Ascending aorta (tissue), 2 donors: ENCODE measurements around the gene FANCC. TPM values are rescaled to one million over a fixed set of nuclear protein-coding genes. Genes with fewer than 3 reads are reported as not detected.
"Not testable (repeated sequence)": the region's sequence is repeated elsewhere in the genome, so short reads cannot be mapped to it uniquely, and the experiment has no call there.

Source experiments
- DNase-seq, 2 donors: peaks; one replicate each; pipeline ENCODE4 v3.0.0-alpha.2; 2019; ENCODE audit warnings: low spot score in 2 of 2
- H3K27ac ChIP-seq, 2 donors: fragments of 200-600 bp; sonication (generic); one replicate each; pipeline ENCODE4 v1.5.1; 2016 to 2017; ENCODE audit warnings: mild to moderate bottlenecking in 1 of 2
- H3K27me3 ChIP-seq: fragments of 200-600 bp; sonication (generic); one replicate; pipeline ENCODE4 v1.5.1; 2017
- H3K36me3 ChIP-seq, 2 donors: fragments of 200-600 bp; sonication (generic); one replicate each; pipeline ENCODE4 v1.5.1; 2016
- H3K4me1 ChIP-seq, 2 donors: fragments of 200-600 bp; sonication (generic); one replicate each; pipeline ENCODE4 v1.5.1; 2016 to 2017; ENCODE audit warnings: mild to moderate bottlenecking in 1 of 2
- H3K4me3 ChIP-seq, 2 donors: fragments of 200-600 bp; sonication (generic); one replicate each; pipeline ENCODE4 v1.5.1; 2016 to 2017; ENCODE audit warnings: mild to moderate bottlenecking in 1 of 2
- H3K9me3 ChIP-seq, 2 donors: fragments of 200-600 bp; sonication (generic); one replicate each; pipeline ENCODE4 v1.5.1; 2016
- intact Hi-C: fragments of 100-400 bp; cut with DNase I; formaldehyde crosslinking; loops from one replicate; pipeline ENCODE4 v1.15.1; 2023
- total RNA-seq: library from RNA; depleted of rRNA; stranded (reverse); fragments of >200 nt; gene quantifications from one replicate; pipeline ENCODE4 v1.1.0, GENCODE V29; 2016
- TF ChIP-seq, protein P1 (sequence below), 3 experiments: fragments of 200-600 bp in 2 of 3; fragments of 450-650 bp in 1 of 3; sonication (generic) in 2 of 3; IDR thresholded peaks; one replicate each; pipeline ENCODE4 v1.5.1; 2016 to 2019; ENCODE audit warnings: antibody characterized with exemption in 3 of 3, mild to moderate bottlenecking in 1 of 3, moderate library complexity in 1 of 3

The FANCC gene
- total RNA-seq, 1 donor from 2014 or later, result 0.64 TPM

DNA sequence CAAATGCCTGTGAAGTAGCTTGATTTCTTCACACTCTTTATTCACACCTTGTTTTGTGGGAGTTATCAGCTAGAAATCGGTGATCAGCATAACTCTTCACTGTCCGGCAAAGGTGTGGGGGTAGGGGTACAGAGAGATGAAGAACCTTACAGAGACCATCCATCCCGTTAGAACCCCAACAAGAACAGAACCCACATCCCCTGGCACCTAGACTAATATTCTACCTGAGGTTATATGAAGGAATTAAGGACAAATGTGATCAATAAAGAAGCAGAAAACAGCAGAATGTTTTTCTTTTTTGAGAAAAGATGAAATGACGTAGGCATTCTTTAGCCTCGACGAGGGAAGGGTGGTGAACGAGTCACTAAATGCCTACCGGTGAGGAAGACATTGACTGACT, 44.7 kb downstream of the FANCC start:
- H3K4me3 ChIP-seq, result no peak overlapping the region
- DNase-seq, result no peak
- intact Hi-C loops, result no loop called here
- H3K9me3 ChIP-seq, result no peaks in the 10 kb centered on the region
- no peak overlapping the region for H3K27ac ChIP-seq
- H3K27me3 ChIP-seq, result no peaks in the 10 kb centered on the region
- TF ChIP-seq, protein P1, sequence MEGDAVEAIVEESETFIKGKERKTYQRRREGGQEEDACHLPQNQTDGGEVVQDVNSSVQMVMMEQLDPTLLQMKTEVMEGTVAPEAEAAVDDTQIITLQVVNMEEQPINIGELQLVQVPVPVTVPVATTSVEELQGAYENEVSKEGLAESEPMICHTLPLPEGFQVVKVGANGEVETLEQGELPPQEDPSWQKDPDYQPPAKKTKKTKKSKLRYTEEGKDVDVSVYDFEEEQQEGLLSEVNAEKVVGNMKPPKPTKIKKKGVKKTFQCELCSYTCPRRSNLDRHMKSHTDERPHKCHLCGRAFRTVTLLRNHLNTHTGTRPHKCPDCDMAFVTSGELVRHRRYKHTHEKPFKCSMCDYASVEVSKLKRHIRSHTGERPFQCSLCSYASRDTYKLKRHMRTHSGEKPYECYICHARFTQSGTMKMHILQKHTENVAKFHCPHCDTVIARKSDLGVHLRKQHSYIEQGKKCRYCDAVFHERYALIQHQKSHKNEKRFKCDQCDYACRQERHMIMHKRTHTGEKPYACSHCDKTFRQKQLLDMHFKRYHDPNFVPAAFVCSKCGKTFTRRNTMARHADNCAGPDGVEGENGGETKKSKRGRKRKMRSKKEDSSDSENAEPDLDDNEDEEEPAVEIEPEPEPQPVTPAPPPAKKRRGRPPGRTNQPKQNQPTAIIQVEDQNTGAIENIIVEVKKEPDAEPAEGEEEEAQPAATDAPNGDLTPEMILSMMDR (IDR thresholded peaks at IDR 0.05), result no peak
- no peaks in the 10 kb centered on the region for H3K4me1 ChIP-seq
- H3K36me3 ChIP-seq, result no peaks in the 10 kb centered on the region

DNA sequence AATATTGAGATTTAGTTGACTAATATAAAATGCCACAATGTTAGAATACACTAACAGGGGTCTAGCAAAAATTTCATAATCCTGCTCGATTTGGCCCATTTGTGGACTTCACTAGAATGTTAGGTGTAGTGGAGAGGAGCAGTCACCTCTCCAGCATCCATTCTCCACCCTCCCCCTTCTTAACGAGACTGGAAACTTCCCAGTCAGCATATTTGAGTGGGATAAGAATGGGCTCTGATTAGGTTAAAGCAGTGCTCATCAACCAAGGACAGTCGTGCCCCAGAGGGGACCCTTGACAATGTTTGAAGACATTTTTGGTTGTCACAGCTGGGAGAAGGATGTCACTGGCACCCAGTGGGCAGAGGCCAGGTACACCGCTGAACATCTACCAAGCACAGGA, 46.7 kb downstream of the FANCC start:
- DNase-seq, result no peak
- no peak overlapping the region for H3K4me3 ChIP-seq
- no peaks in the 10 kb centered on the region for H3K36me3 ChIP-seq
- no peaks in the 10 kb centered on the region for H3K9me3 ChIP-seq
- intact Hi-C loops, result no loop called here
- H3K4me1 ChIP-seq, result no peaks in the 10 kb centered on the region
- TF ChIP-seq, protein P1 (IDR thresholded peaks at IDR 0.05), result no peak
- no peaks in the 10 kb centered on the region for H3K27me3 ChIP-seq
- no peak overlapping the region for H3K27ac ChIP-seq

DNA sequence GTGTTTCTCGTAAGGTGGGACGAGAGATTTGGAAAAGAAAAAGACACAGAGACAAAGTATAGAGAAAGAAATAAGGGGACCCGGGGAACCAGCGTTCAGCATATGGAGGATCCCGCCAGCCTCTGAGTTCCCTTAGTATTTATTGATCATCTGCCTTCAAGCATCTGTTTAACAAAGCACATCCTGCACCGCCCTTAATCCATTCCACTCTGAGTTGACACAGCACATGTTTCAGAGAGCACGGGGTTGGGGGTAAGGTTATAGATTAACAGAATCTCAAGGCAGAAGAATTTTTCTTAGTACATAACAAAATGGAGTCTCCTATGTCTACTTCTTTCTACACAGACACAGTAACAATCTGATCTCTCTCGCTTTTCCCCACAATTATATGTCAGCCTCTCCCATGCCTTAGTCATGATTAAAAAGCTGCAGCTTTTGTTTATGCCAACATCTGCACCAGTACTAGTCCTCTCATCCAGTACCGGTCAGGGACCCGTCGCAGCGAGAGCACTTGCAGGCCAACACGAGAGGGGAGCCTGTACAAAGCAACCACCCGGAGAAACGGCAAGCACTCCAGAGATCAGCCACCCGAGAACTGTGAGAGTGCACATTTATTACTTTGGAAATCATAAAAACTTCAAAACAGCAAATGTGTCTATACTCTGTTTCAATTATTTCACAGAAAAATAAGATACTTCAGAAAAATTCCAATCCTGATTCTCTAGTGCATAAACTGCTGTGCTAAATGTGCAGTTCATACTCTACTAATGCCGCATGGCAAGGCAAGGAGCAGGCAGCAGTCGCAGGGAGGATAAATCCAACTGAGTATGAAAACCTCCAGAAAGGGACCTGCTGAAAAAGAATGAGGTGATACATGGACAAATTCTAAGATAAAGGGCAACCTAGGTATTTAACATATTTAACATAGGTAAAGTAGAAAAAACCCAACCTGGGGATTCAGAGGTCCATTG, 47.4 kb downstream of the FANCC start:
- H3K36me3 ChIP-seq, H3K4me1 ChIP-seq, H3K4me3 ChIP-seq, DNase-seq, H3K27ac ChIP-seq, H3K9me3 ChIP-seq, H3K27me3 ChIP-seq: not testable (repeated sequence)
- intact Hi-C loops, result loop anchor here (10.0 kb wide), 2 partner anchors 55 to 605 kb away; no protein-coding TSS in a partner anchor

DNA sequence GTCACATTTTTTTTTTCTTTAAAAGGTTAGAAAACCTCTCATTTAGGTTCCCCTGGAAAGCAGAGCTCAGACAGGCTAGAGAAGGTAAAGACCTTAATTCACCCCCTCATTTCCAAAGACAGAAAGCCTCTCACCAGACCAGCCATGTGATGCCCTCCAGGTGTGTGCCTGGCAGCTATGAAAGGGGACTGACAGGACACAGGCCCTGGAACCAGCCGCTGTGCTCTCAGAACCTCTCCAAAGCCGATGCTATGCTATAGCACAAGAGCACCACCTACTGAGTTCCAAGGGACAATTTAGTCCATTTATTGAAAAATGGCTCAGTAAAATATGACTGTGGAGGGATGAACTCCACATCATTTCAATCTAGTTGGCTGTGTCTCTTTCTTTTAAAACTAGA, 48.8 kb downstream of the FANCC start:
- TF ChIP-seq, protein P1 (IDR thresholded peaks at IDR 0.05), result peak; percentile 9 to 54 (median 34)
- H3K36me3 ChIP-seq, result no peaks in the 10 kb centered on the region
- no peaks in the 10 kb centered on the region for H3K4me1 ChIP-seq
- intact Hi-C loops, result loop anchor here (10.0 kb wide), 2 partner anchors 56 to 604 kb away; no protein-coding TSS in a partner anchor
- H3K4me3 ChIP-seq, result no peak overlapping the region
- H3K9me3 ChIP-seq, result no peaks in the 10 kb centered on the region
- DNase-seq, result no peak
- no peak overlapping the region for H3K27ac ChIP-seq
- H3K27me3 ChIP-seq, result no peaks in the 10 kb centered on the region

DNA sequence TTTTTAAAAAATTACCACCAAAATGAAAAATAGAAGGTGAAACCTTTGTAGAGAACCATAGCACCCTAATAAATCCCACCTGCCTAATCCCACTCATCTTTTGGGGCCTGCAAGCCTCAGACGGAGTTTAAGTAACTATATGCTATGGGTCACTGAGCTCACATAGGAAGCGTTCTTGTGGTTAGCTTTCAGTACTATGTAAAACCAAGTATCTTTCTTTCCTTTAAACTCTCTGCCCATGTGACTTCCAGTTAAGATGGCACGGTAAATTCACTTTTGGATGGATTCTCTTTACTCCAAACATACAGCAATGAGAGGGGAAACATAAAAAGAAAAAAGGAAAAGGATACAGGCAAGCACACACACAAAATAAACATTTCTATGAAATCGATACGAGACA, 50.9 kb downstream of the FANCC start:
- H3K36me3 ChIP-seq, result no peaks in the 10 kb centered on the region
- no peaks in the 10 kb centered on the region for H3K4me1 ChIP-seq
- no peak for DNase-seq
- intact Hi-C loops, result loop anchor here (10.0 kb wide), 2 partner anchors 58 to 602 kb away; no protein-coding TSS in a partner anchor
- H3K27me3 ChIP-seq, result no peaks in the 10 kb centered on the region
- no peak overlapping the region for H3K27ac ChIP-seq
- H3K9me3 ChIP-seq, result no peaks in the 10 kb centered on the region
- TF ChIP-seq, protein P1 (IDR thresholded peaks at IDR 0.05), result no peak
- no peak overlapping the region for H3K4me3 ChIP-seq

DNA sequence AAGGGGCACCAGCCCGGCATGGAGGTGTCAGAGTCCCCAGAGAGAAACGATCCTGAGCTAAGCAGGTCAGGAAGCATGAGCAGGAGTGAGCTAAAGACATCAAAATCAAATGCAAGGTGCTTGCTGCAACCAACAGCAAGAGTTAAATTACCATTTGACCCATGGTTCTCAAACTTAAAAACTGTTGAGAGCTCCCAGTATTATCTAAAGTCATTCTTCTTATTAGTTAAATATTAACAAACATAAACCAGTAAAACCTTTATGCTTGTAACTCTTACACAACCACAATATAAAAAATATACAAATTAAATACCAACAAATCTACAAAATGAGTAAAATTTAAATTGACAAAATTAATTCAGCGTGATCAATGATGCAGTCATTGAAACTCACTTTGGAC, 51.5 kb downstream of the FANCC start:
- Histone ChIP-seq H3K9me3 (no peaks in the 10 kb centered on the region), H3K4me1 (no peaks in the 10 kb centered on the region), H3K4me3 (no peak overlapping the region), H3K36me3 (no peaks in the 10 kb centered on the region), H3K27ac (no peak overlapping the region), H3K27me3 (no peaks in the 10 kb centered on the region)
- TF ChIP-seq, protein P1 (IDR thresholded peaks at IDR 0.05), result no peak
- intact Hi-C loops, result loop anchor here (10.0 kb wide), 2 partner anchors 59 to 601 kb away; no protein-coding TSS in a partner anchor
- DNase-seq, result no peak
